Measurements from ENCODE around the gene ASIC4. TPM values are rescaled to one million over a fixed set of nuclear protein-coding genes. Genes with fewer than 3 reads are reported as not detected.

Gene ASIC4
- total and polyA plus RNA-seq, 2 of the 8 experiments (the other 6 are each of a cell fraction or from before 2014, with no cell fraction given): 0.12 to 0.22 TPM

- peak overlapping the region; percentile 89 for H3K56ac ChIP-seq (replicated peaks; ENCODE audit: insufficient read length, low read depth, low read length)
- peak overlapping the region; percentile 65; the same call in 1 of the 2 replicates for H4K8ac ChIP-seq (ENCODE audit: extremely low read depth, insufficient read depth, low read length)
- no peak overlapping the region for H3K4ac ChIP-seq (replicated peaks; ENCODE audit: insufficient read length, low read depth, low read length)
- POLR2A ChIA-PET (ENCODE audit: partially characterized antibody): interaction anchor here (0.7 to 17.5 kb wide), 13 partner anchors 8 to 133 kb away, joined by 3 to 293 read pairs (median 4); partner anchors contain the start of genes CHPF, INHA, OBSL1 and STK11IP
- H2BK20ac ChIP-seq (ENCODE audit: low read length): no peak overlapping the region
- no peak overlapping the region for H2BK120ac ChIP-seq (replicated peaks; ENCODE audit: low read depth, low read length)
- peaks cover 2% of the 10 kb centered on the region; the same call in 1 of the 2 replicates for H3K79me1 ChIP-seq (ENCODE audit: low read depth, low read length)
- H3K36me3 ChIP-seq (ENCODE audit: control insufficient read depth in 2 of 4, insufficient read depth in 4 of 4, low read length in 3 of 4): peaks cover 0 to 6% (median 0%) of the 10 kb centered on the region in 4 experiments; a peak in 3 of 8 replicates
- H3K23me2 ChIP-seq (ENCODE audit: low read depth, low read length): peaks cover 17% of the 10 kb centered on the region; the same call in 1 of the 2 replicates
- H3K18ac ChIP-seq (ENCODE audit: extremely low read depth, low read length): peak overlapping the region; percentile 87
- DNase-seq (ENCODE audit: low read depth in 1 of 2, low spot score in 2 of 2) (peak in 1 of 2 experiments; percentile 100), FAIRE-seq (no peak)
- no peak overlapping the region for H2AK5ac ChIP-seq (ENCODE audit: low read depth, low read length)
- H3K23ac ChIP-seq (ENCODE audit: insufficient read length): no peak overlapping the region
- H2AFZ ChIP-seq (ENCODE audit: low read length): no peak overlapping the region; the same call in 1 of the 2 replicates
- H3K4me3 ChIP-seq (ENCODE audit: extremely low read depth in 1 of 4, insufficient read depth in 2 of 4, low read depth in 3 of 4, low read length in 4 of 4): peak overlapping the region; percentile 58 to 77 (median 68)
- WGBS, 2 experiments (ENCODE audit: extremely low coverage in 1 of 2, insufficient coverage in 1 of 2, insufficient read length in 1 of 2, insufficient replicate concordance in 2 of 2, low coverage in 1 of 2, low lambda C conversion rate in 2 of 2, missing lambda C conversion rate in 1 of 2): 2% methylated on average over 37 of the region's 99 CpGs; no CpG with 5 or more reads in 1 of the 2 experiments
- no peak overlapping the region; the same call in 1 of the 2 replicates for H3K27ac ChIP-seq (ENCODE audit: low read depth, low read length)
- H2BK5ac ChIP-seq (ENCODE audit: low read depth, low read length): peak overlapping the region; percentile 75; the same call in 1 of the 2 replicates
- H3K9me3 ChIP-seq (ENCODE audit: insufficient read depth in 2 of 2, low read depth in 1 of 2, low read length in 1 of 2): no peaks in the 10 kb centered on the region
- H3K4me1 ChIP-seq (replicated peaks in 1 of 4; ENCODE audit: control insufficient read depth in 3 of 4, insufficient read depth in 4 of 4, low read length in 3 of 4): peaks cover 0 to 15% (median 8%) of the 10 kb centered on the region in 4 experiments; a peak in 6 of 7 replicates
- H3K14ac ChIP-seq (ENCODE audit: insufficient read length): no peak overlapping the region
- peak overlapping the region in 2 of 4 experiments; percentile 57 to 60; a peak in 3 of 7 replicates for H3K9ac ChIP-seq (replicated peaks in 1 of 4; ENCODE audit: extremely low read depth in 1 of 4, low read depth in 3 of 4, low read length in 3 of 4)
- H4K5ac ChIP-seq (ENCODE audit: insufficient read length, low read depth, low read length): no peak overlapping the region
- peaks cover 0 to 15% (median 13%) of the 10 kb centered on the region in 4 experiments; a peak in 6 of 7 replicates for H3K27me3 ChIP-seq (replicated peaks in 1 of 4; ENCODE audit: control insufficient read depth in 3 of 4, extremely low read depth in 1 of 4, insufficient read depth in 3 of 4, low read length in 3 of 4)
- peak overlapping the region; percentile 90 to 95 for H3K4me2 ChIP-seq (ENCODE audit: insufficient read depth in 1 of 2, low read depth in 2 of 2, low read length in 2 of 2)
- peak overlapping the region; percentile 68; the same call in 1 of the 2 replicates for H2BK12ac ChIP-seq (ENCODE audit: low read depth, low read length)
- H4K20me1 ChIP-seq (replicated peaks in 1 of 2; ENCODE audit: control insufficient read depth in 1 of 2, insufficient read depth in 2 of 2, low read length in 2 of 2): peaks cover 0 to 11% of the 10 kb centered on the region in 2 experiments
- no peak overlapping the region for H4K91ac ChIP-seq (replicated peaks; ENCODE audit: insufficient read length, low read length)
- CTCF ChIA-PET (ENCODE audit: partially characterized antibody): interaction anchor here (0.6 to 19.7 kb wide), 10 partner anchors 7 to 175 kb away, joined by 3 to 293 read pairs (median 4); partner anchors contain the start of genes CHPF, OBSL1 and TMEM198
- no peak overlapping the region for H2BK15ac ChIP-seq (ENCODE audit: low read length)
- H3K79me2 ChIP-seq (ENCODE audit: control insufficient read depth in 1 of 2, insufficient read depth in 2 of 2, low read length in 2 of 2): no peaks in the 10 kb centered on the region
- TF ChIP-seq KDM5A (IDR thresholded peaks at IDR 0.05; ENCODE audit: low read length) (no peak), BCL11A (IDR thresholded peaks at IDR 0.05; ENCODE audit: low read depth in 2 of 2, low read length in 2 of 2) (no peak), NRF1 (IDR thresholded peaks at IDR 0.05; ENCODE audit: low read depth, low read length) (no peak), SP2 (IDR thresholded peaks at IDR 0.05; ENCODE audit: low read length) (no peak), SIX5 (IDR thresholded peaks at IDR 0.05; ENCODE audit: low read depth, low read length) (no peak), KDM4A (IDR thresholded peaks at IDR 0.05; ENCODE audit: low read depth, low read length, severe bottlenecking) (peak; percentile 96), CBX5 (IDR thresholded peaks at IDR 0.05; ENCODE audit: low read depth, low read length) (no peak)
- TF ChIP-seq, protein P1, sequence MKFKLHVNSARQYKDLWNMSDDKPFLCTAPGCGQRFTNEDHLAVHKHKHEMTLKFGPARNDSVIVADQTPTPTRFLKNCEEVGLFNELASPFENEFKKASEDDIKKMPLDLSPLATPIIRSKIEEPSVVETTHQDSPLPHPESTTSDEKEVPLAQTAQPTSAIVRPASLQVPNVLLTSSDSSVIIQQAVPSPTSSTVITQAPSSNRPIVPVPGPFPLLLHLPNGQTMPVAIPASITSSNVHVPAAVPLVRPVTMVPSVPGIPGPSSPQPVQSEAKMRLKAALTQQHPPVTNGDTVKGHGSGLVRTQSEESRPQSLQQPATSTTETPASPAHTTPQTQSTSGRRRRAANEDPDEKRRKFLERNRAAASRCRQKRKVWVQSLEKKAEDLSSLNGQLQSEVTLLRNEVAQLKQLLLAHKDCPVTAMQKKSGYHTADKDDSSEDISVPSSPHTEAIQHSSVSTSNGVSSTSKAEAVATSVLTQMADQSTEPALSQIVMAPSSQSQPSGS (IDR thresholded peaks at IDR 0.05; ENCODE audit: low read length): peak; percentile 63; the same call in 1 of the 2 replicates
- TF ChIP-seq, protein P2, sequence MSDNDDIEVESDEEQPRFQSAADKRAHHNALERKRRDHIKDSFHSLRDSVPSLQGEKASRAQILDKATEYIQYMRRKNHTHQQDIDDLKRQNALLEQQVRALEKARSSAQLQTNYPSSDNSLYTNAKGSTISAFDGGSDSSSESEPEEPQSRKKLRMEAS (IDR thresholded peaks at IDR 0.05): peak; percentile 83
Measured at GRCh38 chr2:219552382-219553167, 38.3 kb downstream of the ASIC4 start.
